GM12878 (cell line): ENCODE data around the gene ARHGAP26. TPM values are rescaled to one million over a fixed set of nuclear protein-coding genes. Genes with fewer than 3 reads are reported as not detected.

Experiments
- ATAC-seq: fragments of 200-7000 bp; cut with Tn5 transposase; 3 replicates; pipeline ENCODE4 v1.9.1; 2020; ENCODE audit warnings: mild to moderate bottlenecking, moderate library complexity
- BruUV-seq: library from RNA; stranded (reverse); fragments of 400-500 nt; replicated peaks from 2 replicates; lab custom pipeline; 2021; lab: Mats Ljungman, UMichigan
- CTCF ChIA-PET: fragments of 300-600 bp; sonication (Branson Sonifier 250); formaldehyde crosslinking; extraction: SDS; loops from one replicate; lab custom pipeline; 2021; ENCODE audit warnings: inconsistent platforms; lab: Yijun Ruan, JAX
- POLR2A ChIA-PET: fragments of 350-600 bp; formaldehyde crosslinking; extraction: SDS; loops from one replicate; lab custom pipeline; 2021; ENCODE audit warnings: inconsistent platforms; lab: Charles Lee
- RAD21 ChIA-PET: fragments of 300-600 bp; sonication (Branson Sonifier 250); formaldehyde crosslinking; loops from one replicate; lab custom pipeline; 2023; ENCODE audit warnings: antibody characterized with exemption; ENCODE audit not compliant: unreplicated experiment; lab: Charles Lee
- SMC1A ChIA-PET: fragments of 300-600 bp; sonication (Branson Sonifier 250); formaldehyde crosslinking; loops from one replicate; lab custom pipeline; 2023; ENCODE audit not compliant: unreplicated experiment, uncharacterized antibody; lab: Charles Lee
- DNase-seq: peaks from one replicate; pipeline ENCODE4 v3.0.0-alpha.2; 2011; ENCODE audit warnings: low read depth, low spot score
- FAIRE-seq: peaks from 3 replicates; lab custom pipeline; 2011; peaks lifted over from hg19 to GRCh38; lab: Jason Lieb, UNC
- H2AFZ ChIP-seq: 2 replicates; pipeline ENCODE4 v1.6.0; 2011; ENCODE audit warnings: low read depth, low read length, control low read depth; ENCODE audit not compliant: control insufficient read depth
- H3K27ac ChIP-seq: 2 replicates; pipeline ENCODE4 v1.5.1; 2011; ENCODE audit warnings: control low read depth; ENCODE audit not compliant: control insufficient read depth, insufficient read depth
- H3K27me3 ChIP-seq, 2 experiments: replicated peaks in 1 of 2; 2 replicates each; pipeline versions ENCODE4 v1.6.0 to v1.6.1; 2011; ENCODE audit warnings: low read length in 1 of 2; ENCODE audit not compliant: control insufficient read depth in 2 of 2, insufficient read depth in 2 of 2
- H3K36me3 ChIP-seq, 2 experiments: 2 replicates each; pipeline ENCODE4 v1.5.1; 2011; ENCODE audit warnings: low read length in 1 of 2; ENCODE audit not compliant: control insufficient read depth in 2 of 2, insufficient read depth in 2 of 2
- H3K4me1 ChIP-seq: 2 replicates; pipeline ENCODE4 v1.6.1; 2011; ENCODE audit warnings: mild to moderate bottlenecking, low read length, moderate library complexity, mixed read lengths; ENCODE audit not compliant: control insufficient read depth, insufficient read depth
- H3K4me2 ChIP-seq: 2 replicates; pipeline ENCODE4 v1.6.0; 2011; ENCODE audit warnings: control low read depth; ENCODE audit not compliant: control insufficient read depth, insufficient read depth
- H3K4me3 ChIP-seq: fragments of 200-600 bp; sonication (generic); 2 replicates; pipeline ENCODE4 v1.5.1; 2016
- H3K79me2 ChIP-seq: 2 replicates; pipeline ENCODE4 v1.6.0; 2011; ENCODE audit warnings: low read length; ENCODE audit not compliant: control insufficient read depth, insufficient read depth
- H3K9ac ChIP-seq: 2 replicates; pipeline ENCODE4 v1.8.0; 2011; ENCODE audit warnings: low read length, control low read depth, mixed read lengths; ENCODE audit not compliant: control insufficient read depth, insufficient read depth
- H3K9me3 ChIP-seq: replicated peaks from 3 replicates; pipeline ENCODE4 v1.5.1; 2011; ENCODE audit warnings: mild to moderate bottlenecking, low read length; ENCODE audit not compliant: control insufficient read depth, insufficient read depth
- H4K20me1 ChIP-seq: 2 replicates; pipeline ENCODE4 v1.6.0; 2011; ENCODE audit not compliant: control insufficient read depth, insufficient read depth
- ATF2 ChIP-seq: IDR thresholded peaks from 2 replicates; pipeline ENCODE4 v1.6.1; 2012; ENCODE audit warnings: low read length, inconsistent platforms
- ESRRA ChIP-seq: IDR thresholded peaks from 2 replicates; pipeline ENCODE4 v1.6.1; 2012; ENCODE audit warnings: mild to moderate bottlenecking, low read length, improper control_type of control experiment
- IKZF2 ChIP-seq, 2 experiments: fragments of 450-650 bp; IDR thresholded peaks; 2 replicates each; pipeline ENCODE4 v1.6.1; 2017; ENCODE audit warnings: mild to moderate bottlenecking in 2 of 2, moderate library complexity in 2 of 2
- RELB ChIP-seq: fragments of 450-650 bp; IDR thresholded peaks from 2 replicates; pipeline ENCODE4 v1.6.1; 2017; ENCODE audit warnings: low read depth, mild to moderate bottlenecking, moderate library complexity
- WGBS: methylation state at CpG from one replicate; pipeline ENCODE4 v1.1.6; 2016; ENCODE audit warnings: low lambda C conversion rate; ENCODE audit not compliant: insufficient replicate concordance, insufficient coverage; ENCODE audit errors: missing lambda C conversion rate; 5-methylcytosine and 5-hydroxymethylcytosine counted together
- in situ Hi-C: fragments of 300-500 bp; cut with MboI; formaldehyde crosslinking; loops from 9 replicates; pipeline ENCODE4 v1.14.3; 2018; ENCODE audit warnings: mixed read lengths
- intact Hi-C: fragments of 100-400 bp; cut with micrococcal nuclease; formaldehyde crosslinking; loops from one replicate; pipeline ENCODE4 v1.14.2; 2022; ENCODE audit not compliant: unreplicated experiment
- polyA plus RNA-seq, 11 experiments: library from polyadenylated mRNA; depleted of rRNA in 4 of 11; unstranded in 6 of 11; stranded (reverse) in 5 of 11; fragments of >200 nt; fragmentation: Nextera tagmentation in 4 of 11; fragmentation: Illumina TruSeq in 1 of 11; extraction: Ambion mirVana in 4 of 11; extraction: Trizol in 1 of 11; gene quantifications; 1 replicate in 1 of 11; 2 replicates in 10 of 11; pipeline versions ENCODE4 v1.2.1 to v1.2.3, GENCODE V29; 2011 to 2016; ENCODE audit warnings: inconsistent platforms in 2 of 11, missing spikeins in 2 of 11, low read depth in 1 of 11
- total RNA-seq, 4 experiments: library from RNA; depleted of rRNA in 3 of 4; stranded (reverse); fragments of >200 nt in 3 of 4; fragmentation: Illumina TruSeq in 1 of 4; extraction: Trizol in 1 of 4; gene quantifications; 2 replicates each; pipeline versions ENCODE4 v1.2.1 to v1.2.3, GENCODE V29; 2013 to 2021

The ARHGAP26 gene
- total and polyA plus RNA-seq, 10 of the 15 experiments (the other 5 are each of a cell fraction or from before 2014, with no cell fraction given), result 9.4 to 41.5 (median 19.3) TPM

- ATAC-seq, result no peak
- POLR2A ChIA-PET, result no interaction called here
- CTCF ChIA-PET, result interaction anchor here (0.9 kb wide), 1 partner anchor 44 kb away, joined by 3 read pairs; no protein-coding TSS in a partner anchor
Measured at GRCh38 chr5:142823126-142823525, 52.9 kb downstream of the ARHGAP26 start.

More at GRCh38 chr5:142823126-142823525, 52.9 kb downstream of the ARHGAP26 start:
- WGBS, result 14% methylated on average over 2 of the region's 2 CpGs
- H3K9ac ChIP-seq, result no peak overlapping the region
- no peak overlapping the region for H2AFZ ChIP-seq
- no peak overlapping the region for H3K27ac ChIP-seq
- H3K4me2 ChIP-seq, result no peak overlapping the region
- no peaks in the 10 kb centered on the region; the same call in 2 of the 3 replicates for H3K9me3 ChIP-seq
- ChIA-PET SMC1A (no interaction called here), RAD21 (interaction anchor here (2.1 kb wide), 1 partner anchor 40 kb away, joined by 5 read pairs; no protein-coding TSS in a partner anchor)
- H3K4me1 ChIP-seq, result peaks cover 6% of the 10 kb centered on the region; the same call in 1 of the 2 replicates
- in situ Hi-C loops (no loop called here), intact Hi-C loops (no loop called here)
- H4K20me1 ChIP-seq, result no peaks in the 10 kb centered on the region
- FAIRE-seq, result no peak
- BruUV-seq, result no TSS peak
- no peak overlapping the region for H3K4me3 ChIP-seq
- H3K27me3 ChIP-seq, result no peaks in the 10 kb centered on the region
- H3K79me2 ChIP-seq, result no peaks in the 10 kb centered on the region
- H3K36me3 ChIP-seq, result no peaks in the 10 kb centered on the region
- no peak for DNase-seq
- no peak for TF ChIP-seq IKZF2 (IDR thresholded peaks at IDR 0.05)
- TF ChIP-seq ATF2, result no peak
- no peak for TF ChIP-seq ESRRA
- no peak for TF ChIP-seq RELB
